ENCODE measurements around the gene TMEM86B.
A peak's percentile ranks its signal among the peaks of the same experiment; 100 is the strongest.

DNA sequence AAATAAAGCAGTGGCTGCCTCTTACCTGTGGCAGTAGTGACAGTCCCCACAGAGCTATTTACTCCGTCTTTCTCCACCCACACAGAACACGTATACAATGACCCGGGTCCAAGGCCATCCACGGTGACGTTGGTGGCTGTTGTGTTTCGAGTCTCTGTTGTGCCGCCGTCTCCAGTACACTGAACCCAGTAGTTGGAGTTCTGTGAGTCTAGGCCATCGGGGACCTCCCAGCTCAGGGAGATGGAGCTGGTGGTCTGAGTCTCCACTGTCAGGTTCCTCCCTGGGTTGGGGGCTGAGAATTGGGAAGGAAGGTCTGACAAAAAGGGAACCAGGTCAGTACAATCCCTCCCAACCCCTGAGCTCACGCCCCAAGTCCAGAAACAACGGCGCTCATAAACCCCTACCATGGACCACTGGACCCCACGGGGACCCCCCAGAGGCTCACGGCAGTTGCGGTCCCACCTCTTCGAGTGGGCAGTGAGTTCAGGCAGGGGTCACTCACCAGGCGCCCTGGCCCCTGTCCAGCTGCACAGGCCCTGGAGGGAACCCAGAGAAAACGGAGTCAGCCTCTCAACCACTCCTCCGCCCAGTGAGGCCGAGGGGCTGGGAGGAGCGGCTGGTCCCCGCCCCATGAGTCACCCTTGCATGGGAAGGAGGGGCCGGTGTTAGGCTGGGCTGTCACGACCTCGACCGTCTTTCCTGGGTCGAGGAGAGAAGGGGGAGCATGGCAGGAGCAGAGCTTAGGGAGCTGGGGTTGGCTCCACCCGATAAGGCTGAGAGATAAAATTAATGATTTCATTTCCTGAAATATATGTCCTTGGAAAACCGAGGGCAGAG is 21.7 kb downstream of the TMEM86B start:
- TF ChIP-seq CTCF (IDR thresholded peaks at IDR 0.05) = no peak
- TF ChIP-seq POLR2AphosphoS5 (IDR thresholded peaks at IDR 0.05; ENCODE audit: insufficient read depth in 1 of 2, low read depth in 1 of 2) = peak in 1 of 2 donors; percentile 72

Data from vagina (tissue), 2 donors.